GM18951 (cell line): ENCODE results near the gene SSBP2.

Experiments
- POLR2A ChIP-seq: IDR thresholded peaks from 4 replicates; pipeline ENCODE4 v1.6.1; 2011; ENCODE audit warnings: mild to moderate bottlenecking; ENCODE audit not compliant: insufficient read length, insufficient read depth; ENCODE audit errors: extremely low read depth
- in situ Hi-C: fragments of 300-500 bp; cut with MboI; formaldehyde crosslinking; loops from one replicate; pipeline ENCODE4 v1.12.0; 2022; ENCODE audit warnings: low sequenced_read_pairs, mixed read lengths, inconsistent platforms; ENCODE audit not compliant: unreplicated experiment

SSBP2 gene

GRCh38 chr5:81779125-81779915 is 28.4 kb upstream of the SSBP2 start:
- in situ Hi-C loops, result no loop called here

GRCh38 chr5:81778642-81779041 is 27.7 kb upstream of the SSBP2 start:
- in situ Hi-C loops, result no loop called here
- TF ChIP-seq POLR2A, result no peak

More at GRCh38 chr5:81779125-81779915, 28.4 kb upstream of the SSBP2 start:
- TF ChIP-seq POLR2A, result peak; percentile 41

- TF ChIP-seq POLR2A, result no peak
- in situ Hi-C loops, result no loop called here
Measured at GRCh38 chr5:81776258-81776657, 25.4 kb upstream of the SSBP2 start.

- TF ChIP-seq POLR2A, result no peak
- in situ Hi-C loops, result no loop called here
Measured at GRCh38 chr5:81774374-81774773, 23.5 kb upstream of the SSBP2 start.

GRCh38 chr5:81773574-81773973 is 22.7 kb upstream of the SSBP2 start:
- in situ Hi-C loops, result no loop called here
- TF ChIP-seq POLR2A, result no peak

- no peak for TF ChIP-seq POLR2A
- in situ Hi-C loops, result no loop called here
Measured at GRCh38 chr5:81773161-81773560, 22.3 kb upstream of the SSBP2 start.

GRCh38 chr5:81772488-81772887 is 21.6 kb upstream of the SSBP2 start:
- no peak for TF ChIP-seq POLR2A
- in situ Hi-C loops, result no loop called here

GRCh38 chr5:81768935-81769452 is 18.1 kb upstream of the SSBP2 start:
- no peak for TF ChIP-seq POLR2A
- in situ Hi-C loops, result no loop called here

GRCh38 chr5:81767938-81768337 is 17.0 kb upstream of the SSBP2 start:
- no peak for TF ChIP-seq POLR2A
- in situ Hi-C loops, result no loop called here

- in situ Hi-C loops, result no loop called here
- no peak for TF ChIP-seq POLR2A
Measured at GRCh38 chr5:81767097-81767496, 16.2 kb upstream of the SSBP2 start.

GRCh38 chr5:81766611-81767010 is 15.7 kb upstream of the SSBP2 start:
- TF ChIP-seq POLR2A, result no peak
- in situ Hi-C loops, result no loop called here

- in situ Hi-C loops, result no loop called here
- TF ChIP-seq POLR2A, result no peak
Measured at GRCh38 chr5:81763294-81763928, 12.5 kb upstream of the SSBP2 start.

- TF ChIP-seq POLR2A, result no peak
- in situ Hi-C loops, result no loop called here
Measured at GRCh38 chr5:81762853-81763252, 12.0 kb upstream of the SSBP2 start.

GRCh38 chr5:81762401-81762800 is 11.5 kb upstream of the SSBP2 start:
- no peak for TF ChIP-seq POLR2A

GRCh38 chr5:81761970-81762369 is 11.1 kb upstream of the SSBP2 start:
- no peak for TF ChIP-seq POLR2A
- in situ Hi-C loops, result no loop called here

More at GRCh38 chr5:81762401-81762800, 11.5 kb upstream of the SSBP2 start:
- in situ Hi-C loops, result no loop called here
